SKM-1 treated with dmso at 0.1 percent for 144 hours (cell line): ENCODE data around the gene LRP1B.
"Not testable (repeated sequence)": the region's sequence is repeated elsewhere in the genome, so short reads cannot be mapped to it uniquely, and the experiment has no call there.

Experiments used
- DNase-seq: peaks from one replicate; lab custom pipeline; 2025; ENCODE audit not compliant: unreplicated experiment; lab: John Stamatoyannopoulos, UW

LRP1B gene

DNA sequence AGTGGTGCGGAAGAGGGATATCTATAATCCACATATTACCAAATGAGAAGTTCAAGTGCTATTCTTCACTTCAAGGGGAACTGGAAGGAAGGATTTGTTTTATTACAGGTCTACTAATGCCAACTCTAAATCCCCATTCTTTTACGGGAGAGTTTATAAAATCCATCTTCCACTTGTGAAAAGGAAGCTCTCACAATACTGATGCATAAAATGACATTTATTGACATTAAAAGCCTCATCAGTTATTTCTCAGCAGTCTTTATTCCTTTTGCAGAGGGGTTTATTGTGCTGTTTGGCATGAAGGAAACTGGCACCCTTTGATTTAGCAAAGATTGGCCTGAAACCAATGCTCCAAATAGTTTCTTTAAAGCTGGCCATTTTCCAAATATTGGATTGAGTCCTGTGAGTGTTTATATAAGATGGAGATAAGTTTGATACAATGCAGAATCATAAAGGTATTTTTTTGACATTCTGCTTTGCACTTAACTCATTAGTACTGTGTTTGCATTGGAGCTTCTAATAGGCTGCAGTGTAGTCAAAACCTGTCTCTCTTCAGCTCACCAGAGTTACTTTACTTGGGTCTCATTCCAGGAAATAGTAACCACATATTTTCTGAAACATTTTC, 26.6 kb downstream of the LRP1B start:
- DNase-seq: no peak

DNA sequence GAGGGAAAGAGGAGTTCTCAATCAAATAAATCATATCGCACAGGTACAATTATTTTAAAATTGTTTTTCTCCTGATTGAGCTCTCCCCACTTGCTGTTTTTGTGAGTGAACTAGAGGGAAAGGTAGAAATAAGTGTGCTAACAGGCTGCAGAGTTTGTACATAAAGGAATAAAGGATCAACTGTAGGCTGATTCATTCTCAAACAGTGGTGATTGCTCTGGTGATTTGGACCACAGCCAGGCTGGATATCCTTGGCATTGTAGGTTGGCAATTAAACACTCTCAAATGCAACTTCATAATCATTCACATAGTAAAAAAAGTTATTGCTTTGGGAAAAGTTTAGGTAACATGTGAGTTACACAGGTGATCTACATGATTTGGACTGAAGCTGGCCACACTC, 29.8 kb downstream of the LRP1B start:
- DNase-seq: no peak

DNA sequence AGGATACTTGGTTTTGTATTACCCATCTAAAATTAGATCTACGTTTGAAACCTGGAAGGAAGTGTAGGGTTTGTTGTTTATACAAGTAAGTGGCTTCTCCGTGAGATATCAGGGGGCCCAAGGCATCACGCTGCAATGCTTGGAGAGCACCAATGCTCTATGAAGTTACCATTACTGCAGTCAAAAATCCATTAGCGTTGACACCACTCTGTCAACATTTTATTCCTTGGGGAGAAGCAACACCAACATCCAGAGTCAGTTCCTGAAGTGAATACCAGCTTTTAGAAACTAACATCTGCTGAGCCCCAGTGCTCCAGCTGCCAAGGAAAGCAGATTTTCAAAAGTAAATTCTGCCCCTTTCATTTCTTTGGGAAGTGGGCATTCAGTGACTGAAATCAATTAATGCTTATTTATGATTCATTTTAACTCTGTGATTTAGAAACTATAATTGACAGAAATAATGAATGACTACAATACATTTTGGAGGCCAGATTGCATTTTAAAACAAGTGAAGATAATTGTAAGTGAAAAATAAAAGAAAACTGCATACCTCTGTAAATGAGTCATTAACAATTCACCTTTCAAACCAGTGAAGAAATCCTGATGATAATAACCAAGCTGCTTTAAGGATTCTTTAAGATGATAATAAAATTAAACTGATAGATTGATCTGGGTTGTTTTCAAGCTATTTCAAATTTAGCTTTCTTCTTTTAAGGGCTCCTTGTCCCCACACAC, 30.5 kb downstream of the LRP1B start:
- DNase-seq: no peak

DNA sequence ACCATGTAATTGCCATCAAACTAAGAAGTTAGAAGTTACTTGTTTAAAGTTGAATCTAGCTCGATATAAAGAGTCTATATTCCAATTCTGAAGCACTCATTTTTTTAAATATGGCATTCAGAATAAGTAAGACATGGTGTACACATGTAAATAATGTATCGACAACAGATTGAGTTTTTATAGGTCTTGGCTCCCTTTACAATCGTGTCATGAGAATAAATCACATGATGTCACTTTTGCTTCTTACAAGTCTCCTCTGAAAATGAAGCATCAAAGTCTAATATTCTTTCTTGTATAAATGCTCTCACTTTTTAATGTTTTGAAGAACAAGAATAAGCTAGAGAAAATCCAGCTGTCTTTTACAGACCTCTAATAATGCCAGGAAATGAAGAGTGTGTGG, 33.1 kb downstream of the LRP1B start:
- no peak for DNase-seq

DNA sequence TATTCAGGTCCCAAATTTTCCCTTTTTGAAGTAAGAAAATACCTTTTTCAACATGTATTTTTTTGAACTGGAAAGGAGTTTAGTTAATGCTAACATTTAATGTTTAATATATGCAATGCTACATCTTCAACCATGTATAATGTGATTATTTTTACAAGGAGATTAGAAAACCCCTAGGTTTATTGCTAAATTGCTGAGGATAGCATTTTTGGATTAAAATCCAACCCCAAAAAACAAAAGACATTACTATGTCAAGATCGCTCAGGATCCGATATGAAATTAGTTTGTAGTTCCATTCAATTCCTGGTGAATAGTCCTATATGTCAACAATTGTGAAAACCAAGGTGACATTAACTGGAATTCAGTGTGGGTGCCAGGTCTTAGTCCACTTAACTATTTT, 35.2 kb downstream of the LRP1B start:
- no peak for DNase-seq

DNA sequence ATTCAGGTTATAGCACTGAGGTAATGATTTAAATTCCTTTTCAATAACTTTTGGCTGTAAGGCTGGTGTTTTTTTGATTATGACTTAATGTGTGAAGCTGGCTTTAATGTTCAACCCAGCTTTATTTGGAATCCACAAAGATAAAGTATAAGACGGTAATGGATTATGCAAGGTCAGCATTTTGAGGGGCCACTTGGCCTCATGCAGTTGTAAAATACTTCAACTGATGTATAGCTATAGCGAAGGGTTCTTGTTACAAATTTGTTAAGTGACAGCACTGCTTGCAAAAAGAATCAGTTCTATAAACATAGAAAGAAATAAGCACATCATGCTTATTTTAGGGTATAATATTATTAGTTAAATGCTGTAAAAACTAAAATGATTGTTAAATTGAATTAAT, 36.6 kb downstream of the LRP1B start:
- DNase-seq: no peak

DNA sequence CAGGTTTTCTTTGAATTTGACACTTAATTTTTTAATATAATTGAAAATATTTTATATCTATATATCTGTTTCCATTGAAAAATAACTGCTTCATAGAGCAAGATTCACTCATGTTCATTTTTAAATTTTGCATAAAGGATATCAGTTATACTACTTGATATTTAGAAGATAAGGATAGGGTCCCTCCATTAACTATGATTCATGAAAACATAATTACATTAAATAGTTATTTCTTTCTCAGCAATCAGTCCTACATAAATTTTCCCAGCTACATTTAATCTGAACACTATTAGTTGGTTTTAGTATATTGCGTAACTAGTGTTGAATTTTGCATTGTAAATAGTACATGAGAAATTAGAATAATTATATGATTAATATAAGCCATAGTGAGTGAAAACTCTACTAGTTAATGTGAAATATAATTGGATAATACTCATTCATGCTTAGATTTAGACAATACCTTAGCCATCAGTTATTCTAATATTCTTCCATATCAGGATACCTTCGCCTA, 42.7 kb downstream of the LRP1B start:
- DNase-seq: no peak

DNA sequence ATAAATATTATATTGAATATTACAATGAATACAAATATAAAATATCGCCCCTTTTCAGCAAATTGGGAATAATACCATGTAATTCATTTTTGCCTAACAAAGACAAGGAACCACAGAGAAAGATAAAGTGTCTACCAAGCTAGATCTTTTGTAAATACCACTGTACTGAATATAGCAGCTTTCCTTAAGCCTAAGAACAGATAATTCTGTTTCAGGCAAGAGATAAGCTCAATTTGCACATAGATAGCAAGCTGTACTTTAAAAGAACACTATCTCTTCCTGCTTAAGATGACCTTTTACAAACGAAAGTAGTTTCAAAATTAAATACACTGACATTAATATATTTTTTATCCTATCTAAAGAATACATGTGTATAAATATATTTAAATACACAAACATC, 43.2 kb downstream of the LRP1B start:
- DNase-seq: not testable (repeated sequence)

DNA sequence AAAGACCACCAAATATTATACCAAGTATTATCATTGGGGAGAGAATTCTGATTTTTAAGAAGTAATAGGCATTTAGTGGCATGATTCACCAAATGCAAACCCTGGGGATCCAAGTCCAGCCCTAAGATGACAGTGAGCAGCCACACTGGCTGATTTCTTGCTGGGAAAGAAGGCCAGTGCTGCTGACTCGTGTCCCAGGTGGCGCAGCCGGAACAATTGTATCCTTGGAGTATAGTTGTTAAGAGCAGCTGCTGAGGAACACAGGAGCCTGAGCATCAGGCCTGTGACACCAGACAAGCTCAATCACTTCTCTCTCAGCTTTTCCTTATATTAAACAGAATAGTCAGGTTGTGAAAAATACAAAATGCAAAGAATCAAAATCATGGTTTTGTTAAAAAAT, 48.4 kb downstream of the LRP1B start:
- DNase-seq: no peak

DNA sequence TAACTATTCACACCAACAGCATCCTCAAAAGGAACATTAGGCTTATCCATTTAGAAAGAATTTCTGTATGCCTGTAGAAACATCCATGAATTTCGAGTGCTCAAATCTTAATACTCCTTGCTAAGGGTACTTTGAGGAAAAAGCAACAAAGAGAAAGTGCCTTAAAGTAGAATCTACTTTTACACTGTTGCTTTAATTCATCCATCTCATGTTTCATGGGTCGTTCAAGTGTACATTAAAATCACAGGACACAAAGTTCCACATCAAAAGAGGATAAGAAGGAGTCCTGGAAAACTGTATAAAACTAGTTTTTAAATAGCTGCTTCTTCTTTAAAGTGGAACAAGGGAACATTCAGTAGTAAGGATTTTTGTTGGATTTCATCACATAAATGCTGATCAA, 54.5 kb downstream of the LRP1B start:
- DNase-seq: no peak

DNA sequence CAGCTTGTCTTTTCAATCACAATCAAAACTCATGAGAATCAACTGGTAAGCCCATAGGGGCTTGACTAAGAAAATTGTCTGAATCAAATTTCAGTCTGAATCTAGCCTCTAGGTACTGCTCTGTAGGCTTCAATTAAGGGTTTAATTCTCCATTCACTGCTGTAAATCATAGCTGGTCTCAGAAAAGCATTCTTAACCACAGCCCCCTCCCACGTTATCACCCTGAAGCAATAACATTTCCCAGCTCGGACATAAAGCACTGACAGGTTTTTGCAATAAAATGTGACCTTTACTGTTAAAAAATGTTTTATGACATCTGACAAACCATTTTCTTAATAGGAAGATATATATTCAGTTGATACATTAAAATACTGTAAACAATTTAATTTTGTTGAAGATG, 55.0 kb downstream of the LRP1B start:
- DNase-seq: no peak

DNA sequence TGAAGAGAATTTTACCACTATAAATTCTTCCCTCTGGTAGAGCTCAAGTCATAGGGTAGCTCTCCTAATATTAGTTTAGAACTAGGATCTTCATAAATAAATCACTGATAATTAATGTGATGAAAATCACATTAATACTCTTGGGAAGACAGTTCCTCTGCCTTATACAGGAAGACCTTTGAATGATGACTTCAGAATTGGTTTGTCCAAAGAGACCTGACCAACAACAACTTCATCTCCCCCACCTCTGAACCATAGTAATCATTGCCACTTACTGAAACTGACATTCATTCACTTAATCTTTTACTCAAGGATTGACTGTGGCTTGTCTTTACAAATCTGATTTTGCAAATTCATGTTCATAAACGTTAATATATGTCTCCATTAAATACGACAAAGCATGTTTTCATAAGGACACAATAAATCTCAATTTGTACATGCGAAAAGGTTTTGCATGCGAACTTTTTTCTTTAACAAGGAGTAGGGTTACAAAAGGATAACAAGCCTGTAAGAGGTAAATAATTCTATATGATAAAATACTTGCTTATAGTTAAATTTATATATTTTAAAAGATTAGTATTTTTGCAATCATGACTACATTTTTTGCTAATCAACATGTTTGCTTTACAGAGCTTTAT, 61.4 kb downstream of the LRP1B start:
- no peak for DNase-seq

DNA sequence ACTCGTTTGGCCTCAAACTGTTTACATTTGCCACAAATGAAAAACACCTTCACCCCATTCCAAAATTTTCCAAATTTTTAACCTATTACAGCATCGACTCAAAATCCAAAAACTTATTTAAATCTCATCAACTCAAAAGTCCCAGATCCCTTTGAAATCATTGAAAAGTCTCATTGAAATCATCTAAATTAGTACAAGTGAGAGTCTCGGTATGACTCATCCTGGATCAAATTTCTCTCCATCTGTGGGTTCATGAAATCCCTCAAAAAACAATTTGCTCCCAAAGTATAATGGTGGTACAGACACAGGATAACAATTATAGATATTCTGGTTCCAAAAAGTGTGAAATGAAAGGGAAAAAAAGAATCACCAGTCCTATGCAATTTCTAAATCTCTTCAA, 65.1 kb downstream of the LRP1B start:
- no peak for DNase-seq

DNA sequence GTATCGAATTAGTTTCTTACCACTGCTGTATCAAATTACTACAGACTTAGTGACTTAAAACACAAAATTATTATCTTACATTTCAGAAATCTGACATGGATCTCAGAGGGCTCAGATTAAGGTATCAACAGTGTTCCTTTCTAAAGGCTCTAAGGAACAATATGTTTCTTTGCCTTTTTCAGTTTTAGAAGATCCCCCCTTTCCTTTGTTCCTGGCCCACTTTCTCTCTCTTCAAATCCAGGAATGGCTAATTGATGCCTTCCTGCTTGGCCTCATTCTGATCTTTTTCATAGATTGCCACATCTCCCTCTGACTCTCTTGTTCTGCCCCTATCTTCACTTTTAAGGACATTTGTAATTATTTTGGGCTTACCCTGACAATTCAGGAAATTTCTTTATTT, 65.7 kb downstream of the LRP1B start:
- DNase-seq: no peak

DNA sequence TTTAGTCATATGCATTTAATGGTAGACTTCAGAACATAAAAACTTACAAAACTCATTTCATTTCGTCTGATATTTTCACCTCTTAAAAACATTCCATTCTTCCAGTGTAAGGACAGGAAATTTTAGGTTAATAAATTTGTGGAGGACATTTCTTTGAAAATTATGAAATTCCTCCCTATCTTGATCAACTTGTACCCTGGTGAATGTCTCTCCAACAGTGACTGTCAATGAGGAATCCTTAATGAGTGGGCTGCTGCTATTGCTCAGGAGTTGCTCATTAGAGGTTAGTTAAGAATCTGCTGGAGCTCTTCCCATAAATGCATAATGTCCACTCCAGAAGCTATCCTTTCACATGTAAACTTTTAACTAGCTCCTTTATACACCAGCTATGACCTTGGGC, 69.1 kb downstream of the LRP1B start:
- DNase-seq: no peak

DNA sequence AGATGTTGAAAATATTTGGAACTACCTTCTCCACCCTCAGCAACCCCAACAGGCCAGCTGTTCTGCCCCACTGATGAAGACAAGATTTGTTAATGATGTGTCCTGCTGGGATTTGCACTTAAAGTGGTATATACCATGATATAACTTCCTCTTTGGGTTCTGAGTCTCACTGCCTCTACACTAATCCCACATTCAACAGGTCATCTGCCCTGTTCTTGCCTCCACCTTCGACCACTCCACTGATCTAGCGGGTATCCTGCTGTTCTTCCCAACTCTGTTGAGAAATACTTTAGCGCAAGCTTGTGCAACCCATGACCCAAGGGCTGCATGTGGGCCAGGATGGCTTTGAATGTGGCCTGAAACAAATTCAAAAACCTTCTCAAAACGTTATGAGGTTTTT, 72.7 kb downstream of the LRP1B start:
- no peak for DNase-seq

DNA sequence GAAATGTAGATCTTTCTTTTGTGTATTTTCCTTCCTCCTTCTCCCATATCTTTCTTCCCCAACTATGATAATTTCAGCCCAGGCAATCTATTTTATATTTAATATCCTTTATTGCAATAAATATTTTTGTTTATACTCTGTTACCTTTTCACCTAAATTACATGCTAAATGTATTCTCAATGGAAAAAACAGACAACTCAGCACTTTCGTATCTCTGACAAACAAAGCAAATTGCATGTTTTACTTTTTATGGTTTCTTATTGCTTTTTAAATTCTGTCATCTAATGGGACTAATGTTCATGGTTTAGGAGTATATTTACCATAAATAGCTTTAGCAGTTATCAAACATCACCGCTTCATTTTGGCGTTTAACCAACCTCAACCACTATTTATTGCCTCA, 74.0 kb downstream of the LRP1B start:
- no peak for DNase-seq

DNA sequence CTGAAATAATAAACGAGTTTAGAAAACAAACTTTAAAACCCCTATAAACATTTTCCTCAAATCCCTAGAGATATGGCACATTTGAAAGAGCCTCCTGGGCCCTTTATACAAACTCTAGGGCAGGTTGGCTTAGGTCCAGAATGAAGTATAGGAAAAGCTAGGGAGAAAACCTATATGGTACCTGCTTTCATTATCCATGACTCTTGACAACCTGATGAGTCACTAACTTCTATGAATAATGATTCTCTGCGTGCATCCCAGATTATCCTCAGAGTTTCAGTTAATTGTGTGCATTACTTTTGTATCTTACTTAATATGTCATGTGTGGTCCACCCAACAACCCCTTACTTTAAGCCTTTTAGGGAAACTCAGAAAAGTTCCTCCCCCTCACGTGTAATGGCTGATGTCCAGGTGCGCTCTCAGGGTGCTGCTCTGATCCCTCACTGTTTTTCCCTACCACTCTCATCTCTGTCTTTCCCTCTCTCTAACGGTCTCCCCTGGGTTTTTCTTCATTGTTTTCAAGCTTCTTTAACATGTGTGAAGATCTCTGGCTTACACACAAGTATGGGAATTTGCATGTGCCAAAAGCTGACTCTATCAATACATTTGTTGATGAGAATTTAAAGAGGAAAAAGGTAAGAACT, 78.5 kb downstream of the LRP1B start:
- no peak for DNase-seq

DNA sequence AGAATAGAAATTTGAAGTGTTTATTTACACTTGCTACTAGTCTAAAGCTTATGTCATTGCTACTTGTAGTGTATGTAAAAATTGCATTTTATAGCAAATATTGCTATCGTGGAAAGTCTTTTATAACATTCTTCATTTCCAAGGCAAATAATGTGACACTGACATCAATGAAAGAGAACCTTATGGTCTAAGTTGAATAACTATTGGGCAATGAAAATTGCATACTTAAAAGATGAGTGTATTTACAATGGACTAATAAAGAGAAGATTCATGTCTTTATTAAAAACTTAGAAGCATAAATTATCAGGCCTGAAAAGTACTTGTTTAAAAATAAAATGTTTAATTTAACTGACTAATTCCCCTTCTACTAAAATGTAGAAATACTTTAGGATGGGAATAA, 82.2 kb downstream of the LRP1B start:
- DNase-seq: no peak

DNA sequence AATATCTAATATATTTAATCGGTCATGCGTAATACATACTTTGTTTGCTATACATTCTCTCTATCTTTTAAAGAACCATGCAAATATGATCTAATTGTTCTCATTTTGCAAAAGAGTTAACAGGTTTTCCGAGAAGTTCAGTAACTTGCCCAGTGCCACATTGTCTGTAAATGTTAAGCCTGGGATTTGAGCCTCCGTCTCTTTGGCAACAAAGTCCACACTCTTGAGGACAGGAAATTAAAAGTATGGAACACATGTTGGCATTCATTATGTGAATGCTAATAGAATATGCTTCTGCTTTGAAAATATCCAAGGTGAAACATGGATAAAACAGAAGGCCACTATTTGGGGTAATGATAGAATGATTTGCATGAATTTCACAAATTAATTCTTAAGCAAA, 85.2 kb downstream of the LRP1B start:
- DNase-seq: no peak

DNA sequence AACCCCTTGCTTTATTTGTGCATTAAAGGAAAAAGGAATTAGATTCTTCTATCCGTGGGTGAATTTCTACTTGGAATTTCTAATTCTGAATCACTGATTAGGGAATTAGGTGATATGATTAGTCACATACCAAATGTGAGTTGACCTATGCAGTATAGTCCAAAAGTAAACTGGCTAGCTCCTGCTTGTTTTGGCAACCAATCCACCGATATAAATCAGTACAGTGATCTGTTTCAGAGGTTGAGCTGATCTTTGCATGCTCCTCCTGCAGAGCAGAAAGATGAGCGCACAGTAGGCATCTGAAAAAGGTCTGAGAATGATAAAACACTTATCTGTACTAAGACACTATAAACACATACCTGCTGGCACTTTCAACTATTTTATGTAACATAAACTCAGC, 86.6 kb downstream of the LRP1B start:
- no peak for DNase-seq
